ENCODE data around the gene MGAT5. TPM values are rescaled to one million over a fixed set of nuclear protein-coding genes. Genes with fewer than 3 reads are reported as not detected.

Gene MGAT5
- total and polyA plus RNA-seq, 7 donors = 1.1 to 7.0 (median 2.1) TPM

- no peaks in the 10 kb centered on the region for H3K9me3 ChIP-seq
- no peak overlapping the region for H3K4me3 ChIP-seq
- no peaks in the 10 kb centered on the region for H3K4me1 ChIP-seq
- no peak for DNase-seq
- H3K36me3 ChIP-seq (ENCODE audit: insufficient read depth in 1 of 2, low read depth in 1 of 2) = no peaks in the 10 kb centered on the region
- ATAC-seq = no peak
- intact Hi-C loops (cut with DNase I) = loop anchor here (5.0 to 10.0 kb wide), 2 partner anchors 441 to 448 kb away; no protein-coding TSS in a partner anchor
- no peak overlapping the region for H3K27ac ChIP-seq
- no peaks in the 10 kb centered on the region for H3K27me3 ChIP-seq (ENCODE audit: insufficient read depth in 3 of 3, low read length in 2 of 3)
- 52 to 73% (median 62%) methylated on average over 10 of the region's 10 CpGs for WGBS, 3 donors
- no peak for TF ChIP-seq CTCF (IDR thresholded peaks at IDR 0.05)
Measured at GRCh38 chr2:134453973-134454372, 200.1 kb downstream of the MGAT5 start.

- no peaks in the 10 kb centered on the region for H3K9me3 ChIP-seq
- TF ChIP-seq CTCF (IDR thresholded peaks at IDR 0.05) = no peak
- ATAC-seq = no peak
- H3K4me3 ChIP-seq = no peak overlapping the region
- no peaks in the 10 kb centered on the region for H3K4me1 ChIP-seq
- 37 to 63% (median 51%) methylated on average over 8 of the region's 8 CpGs for WGBS, 3 donors
- no peaks in the 10 kb centered on the region for H3K36me3 ChIP-seq (ENCODE audit: insufficient read depth in 1 of 2, low read depth in 1 of 2)
- DNase-seq = no peak
- H3K27me3 ChIP-seq (ENCODE audit: insufficient read depth in 3 of 3, low read length in 2 of 3) = no peaks in the 10 kb centered on the region
- H3K27ac ChIP-seq = no peak overlapping the region
- intact Hi-C loops (cut with DNase I) = loop anchor here (5.0 to 10.0 kb wide), 2 partner anchors 440 to 448 kb away; no protein-coding TSS in a partner anchor
Measured at GRCh38 chr2:134454426-134454825, 200.6 kb downstream of the MGAT5 start.

- DNase-seq (no peak), ATAC-seq (no peak)
- 39 to 54% (median 42%) methylated on average over 6 of the region's 6 CpGs for WGBS, 3 donors
- Histone ChIP-seq H3K4me3 (no peak overlapping the region), H3K9me3 (no peaks in the 10 kb centered on the region), H3K4me1 (no peaks in the 10 kb centered on the region), H3K27me3 (ENCODE audit: insufficient read depth in 3 of 3, low read length in 2 of 3) (no peaks in the 10 kb centered on the region), H3K36me3 (ENCODE audit: insufficient read depth in 1 of 2, low read depth in 1 of 2) (no peaks in the 10 kb centered on the region), H3K27ac (no peak overlapping the region)
- no peak for TF ChIP-seq CTCF (IDR thresholded peaks at IDR 0.05)
- intact Hi-C loops (cut with DNase I) = loop anchor here (5.0 to 10.0 kb wide), 2 partner anchors 440 to 447 kb away; no protein-coding TSS in a partner anchor
Measured at GRCh38 chr2:134454931-134455330, 201.1 kb downstream of the MGAT5 start.

- no peak for ATAC-seq
- 86 to 96% (median 96%) methylated on average over 9 to 10 of the region's 10 CpGs for WGBS, 3 donors
- no peaks in the 10 kb centered on the region for H3K4me1 ChIP-seq
Measured at GRCh38 chr2:134455426-134455825, 201.6 kb downstream of the MGAT5 start.

More at GRCh38 chr2:134455426-134455825, 201.6 kb downstream of the MGAT5 start:
- intact Hi-C loops (cut with DNase I) = loop anchor here in 1 of 2 donors (10.0 kb wide), 1 partner anchor 439 kb away; no protein-coding TSS in a partner anchor
- no peak overlapping the region for H3K27ac ChIP-seq
- DNase-seq = no peak
- H3K36me3 ChIP-seq (ENCODE audit: insufficient read depth in 1 of 2, low read depth in 1 of 2) = no peaks in the 10 kb centered on the region
- no peak overlapping the region for H3K4me3 ChIP-seq
- no peaks in the 10 kb centered on the region for H3K9me3 ChIP-seq
- H3K27me3 ChIP-seq (ENCODE audit: insufficient read depth in 3 of 3, low read length in 2 of 3) = no peaks in the 10 kb centered on the region
- TF ChIP-seq CTCF (IDR thresholded peaks at IDR 0.05) = no peak

Measured in psoas muscle (tissue), 8 donors.